Heart left ventricle (tissue), 16 donors: ENCODE measurements around the gene CAND2. TPM values are rescaled to one million over a fixed set of nuclear protein-coding genes. Genes with fewer than 3 reads are reported as not detected.

Source experiments
- ATAC-seq, 4 donors: fragments of 200-7000 bp; cut with Tn5 transposase; one replicate each; pipeline ENCODE4 v1.9.1; 2020 to 2022; ENCODE audit warnings: moderate library complexity in 4 of 4, mild to moderate bottlenecking in 3 of 4, moderate number of reproducible peaks in 1 of 4
- DNase-seq, 5 donors: peaks; one replicate each; pipeline ENCODE4 v3.0.0-alpha.2; 2020
- H3K27ac ChIP-seq, 12 donors: fragments of 200-600 bp; sonication (generic) in 4 of 12; one replicate each; pipeline versions ENCODE4 v1.5.0 to v1.8.0; 2016 to 2022; ENCODE audit warnings: mild to moderate bottlenecking in 2 of 12
- H3K27me3 ChIP-seq, 9 donors: fragments of 200-600 bp; sonication (generic) in 2 of 9; one replicate each; pipeline versions ENCODE4 v1.5.1 to v1.8.0; 2016 to 2022; ENCODE audit warnings: mild to moderate bottlenecking in 3 of 9
- H3K36me3 ChIP-seq, 9 donors: fragments of 200-600 bp; sonication (generic) in 2 of 9; one replicate each; pipeline versions ENCODE4 v1.5.0 to v1.8.0; 2018 to 2022; ENCODE audit warnings: mild to moderate bottlenecking in 2 of 9
- H3K4me1 ChIP-seq, 12 donors: fragments of 200-600 bp; sonication (generic) in 4 of 12; one replicate each; pipeline versions ENCODE4 v1.5.0 to v1.8.0; 2016 to 2022; ENCODE audit warnings: mild to moderate bottlenecking in 3 of 12
- H3K4me3 ChIP-seq, 12 donors: fragments of 200-600 bp; sonication (generic) in 4 of 12; one replicate each; pipeline versions ENCODE4 v1.5.0 to v1.8.0; 2017 to 2022; ENCODE audit warnings: mild to moderate bottlenecking in 9 of 12, moderate library complexity in 4 of 12
- H3K9me3 ChIP-seq, 12 donors: fragments of 200-600 bp; sonication (generic) in 4 of 12; one replicate each; pipeline versions ENCODE4 v1.5.0 to v1.8.0; 2016 to 2022; ENCODE audit warnings: mild to moderate bottlenecking in 1 of 12
- POLR2A ChIP-seq, 2 donors: fragments of 450-650 bp; IDR thresholded peaks; one replicate each; pipeline ENCODE4 v1.6.1; 2017; ENCODE audit warnings: antibody characterized with exemption in 2 of 2, mild to moderate bottlenecking in 2 of 2, moderate library complexity in 2 of 2
- WGBS, 4 donors: extraction: QIAGEN DNeasy Blood & Tissue Kit in 2 of 4; methylation state at CpG; one replicate each; pipeline versions ENCODE4 v1.1.5 to v1.1.7; 2013 to 2018; 5-methylcytosine and 5-hydroxymethylcytosine counted together
- intact Hi-C, 10 donors: fragments of 100-400 bp; cut with DNase I; formaldehyde crosslinking; loops; one replicate each; pipeline versions ENCODE4 v1.11.1 to v1.14.2; 2022
- polyA plus RNA-seq, 2 donors: library from polyadenylated mRNA; stranded (reverse); fragments of 200-250 nt; gene quantifications; one replicate each; pipeline ENCODE4 v1.2.3, GENCODE V29; 2013
- total RNA-seq, 9 donors: library from RNA; depleted of rRNA in 2 of 9; stranded (reverse); fragments of >200 nt in 2 of 9; fragmentation: NEBNext Ultra II Directional in 3 of 9; extraction: Animal tissue kit (Norgen Biotek cat#: 25700) in 3 of 9; gene quantifications; one replicate each; pipeline versions ENCODE4 v1.1.0 to v1.2.4, GENCODE V29; 2016 to 2023
- TF ChIP-seq, protein P1 (sequence below), 12 donors: fragments of 200-600 bp; sonication (generic) in 4 of 12; IDR thresholded peaks; one replicate each; pipeline versions ENCODE4 v1.5.0 to v1.8.0; 2018 to 2022; ENCODE audit warnings: antibody characterized with exemption in 12 of 12, mild to moderate bottlenecking in 5 of 12
- donor health status: ischemic (EF 13 %, LVEDD 7.1; RV severe dilation, severe dysfunction).
- donor health status: healthy with polysubstance abuse.
- donor health status: DM: no; HTN: yes; CAD: no.
- donor health status: DM: no; HTN: no; CAD: no.
- donor health status: ischemic (EF 25% LVEDD 6.9; RV normal size, moderate dysfunction).
- donor health status: ischemic (EF 25% LVEDD 5.7; RV mildly dilated, moderate dysfunction).
- donor health status: healthy.
- donor health status: DM: yes; HTN: yes; CAD: no.
- donor health status: ischemic (EF 35%, LVEDD 5.7; RV mildly dilated, moderate dysfunction).
- donor health status: nonischemic (EF 11% LVEDD 7.7; RV severe dilation, severe dysfunction).
- donor health status: DM: yes; HTN: yes; CAD: no.
- donor health status: PGD.
- donor health status: ischemic (EF 29% LVEDD 5.4; RV normal size, mild dysfunction).
- donor health status: nonischemic (EF 23%, LVEDD 6.1; RV moderate dilation, normal function).

Gene CAND2
- total and polyA plus RNA-seq, 11 donors: 11.7 to 87.5 (median 67.2) TPM

DNA sequence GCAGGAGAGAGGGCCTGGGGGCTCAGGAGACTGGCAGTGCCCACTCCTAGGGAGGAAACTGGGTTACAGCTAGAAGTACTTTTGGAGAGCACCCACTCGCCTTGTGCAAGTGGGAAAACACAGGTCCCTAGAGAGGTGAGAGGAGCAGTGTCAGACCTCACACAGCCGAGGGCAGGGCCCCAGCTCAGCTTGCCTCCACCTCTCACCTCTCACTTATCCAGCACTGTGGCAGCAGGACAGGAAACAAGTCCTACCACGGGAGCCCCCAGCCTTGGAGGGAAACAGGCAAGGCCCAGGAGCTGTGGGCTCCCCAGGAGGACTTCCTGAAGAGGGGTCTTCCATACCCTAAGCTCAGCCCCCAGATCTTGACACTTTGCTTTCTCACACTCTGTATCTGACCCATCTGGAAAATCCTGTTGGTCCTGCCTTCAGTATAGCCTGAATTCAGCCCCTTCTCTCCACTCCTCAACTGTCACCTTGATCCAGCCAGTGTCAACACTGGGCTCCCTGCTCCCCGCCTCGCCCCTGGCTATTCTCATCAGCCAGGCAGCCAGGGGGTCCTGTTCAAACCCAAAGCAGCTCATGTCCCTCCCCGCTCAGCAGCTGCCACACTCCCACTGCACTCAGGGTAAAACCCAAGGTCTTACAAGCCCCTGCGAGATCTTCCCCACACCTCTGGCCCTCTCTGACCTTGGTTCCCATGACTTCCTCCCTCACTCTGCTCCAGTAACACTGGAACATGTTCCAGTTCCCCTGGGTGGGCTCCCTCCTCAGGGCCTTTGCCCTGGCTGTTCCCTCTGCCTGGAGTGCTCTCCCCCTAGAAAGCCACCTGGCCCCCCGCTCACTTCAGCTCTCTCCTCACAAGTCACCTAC, 36.6 kb upstream of the CAND2 start:
- H3K4me1 ChIP-seq: peaks cover 0 to 19% (median 12%) of the 10 kb centered on the region in 12 donors
- TF ChIP-seq, protein P1, sequence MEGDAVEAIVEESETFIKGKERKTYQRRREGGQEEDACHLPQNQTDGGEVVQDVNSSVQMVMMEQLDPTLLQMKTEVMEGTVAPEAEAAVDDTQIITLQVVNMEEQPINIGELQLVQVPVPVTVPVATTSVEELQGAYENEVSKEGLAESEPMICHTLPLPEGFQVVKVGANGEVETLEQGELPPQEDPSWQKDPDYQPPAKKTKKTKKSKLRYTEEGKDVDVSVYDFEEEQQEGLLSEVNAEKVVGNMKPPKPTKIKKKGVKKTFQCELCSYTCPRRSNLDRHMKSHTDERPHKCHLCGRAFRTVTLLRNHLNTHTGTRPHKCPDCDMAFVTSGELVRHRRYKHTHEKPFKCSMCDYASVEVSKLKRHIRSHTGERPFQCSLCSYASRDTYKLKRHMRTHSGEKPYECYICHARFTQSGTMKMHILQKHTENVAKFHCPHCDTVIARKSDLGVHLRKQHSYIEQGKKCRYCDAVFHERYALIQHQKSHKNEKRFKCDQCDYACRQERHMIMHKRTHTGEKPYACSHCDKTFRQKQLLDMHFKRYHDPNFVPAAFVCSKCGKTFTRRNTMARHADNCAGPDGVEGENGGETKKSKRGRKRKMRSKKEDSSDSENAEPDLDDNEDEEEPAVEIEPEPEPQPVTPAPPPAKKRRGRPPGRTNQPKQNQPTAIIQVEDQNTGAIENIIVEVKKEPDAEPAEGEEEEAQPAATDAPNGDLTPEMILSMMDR (IDR thresholded peaks at IDR 0.05): no peak
- no peak for TF ChIP-seq POLR2A (IDR thresholded peaks at IDR 0.05)
- WGBS, 4 donors: 77 to 84% (median 81%) methylated on average over 6 to 8 of the region's 8 CpGs
- H3K27me3 ChIP-seq: no peaks in the 10 kb centered on the region
- no peaks in the 10 kb centered on the region for H3K9me3 ChIP-seq
- no peak for DNase-seq
- H3K36me3 ChIP-seq: no peaks in the 10 kb centered on the region
- no peak overlapping the region for H3K27ac ChIP-seq
- intact Hi-C loops: loop anchor here in 1 of 10 donors (10.0 kb wide), 1 partner anchor 45 kb away; no protein-coding TSS in a partner anchor
- H3K4me3 ChIP-seq: no peak overlapping the region
- ATAC-seq: no peak

DNA sequence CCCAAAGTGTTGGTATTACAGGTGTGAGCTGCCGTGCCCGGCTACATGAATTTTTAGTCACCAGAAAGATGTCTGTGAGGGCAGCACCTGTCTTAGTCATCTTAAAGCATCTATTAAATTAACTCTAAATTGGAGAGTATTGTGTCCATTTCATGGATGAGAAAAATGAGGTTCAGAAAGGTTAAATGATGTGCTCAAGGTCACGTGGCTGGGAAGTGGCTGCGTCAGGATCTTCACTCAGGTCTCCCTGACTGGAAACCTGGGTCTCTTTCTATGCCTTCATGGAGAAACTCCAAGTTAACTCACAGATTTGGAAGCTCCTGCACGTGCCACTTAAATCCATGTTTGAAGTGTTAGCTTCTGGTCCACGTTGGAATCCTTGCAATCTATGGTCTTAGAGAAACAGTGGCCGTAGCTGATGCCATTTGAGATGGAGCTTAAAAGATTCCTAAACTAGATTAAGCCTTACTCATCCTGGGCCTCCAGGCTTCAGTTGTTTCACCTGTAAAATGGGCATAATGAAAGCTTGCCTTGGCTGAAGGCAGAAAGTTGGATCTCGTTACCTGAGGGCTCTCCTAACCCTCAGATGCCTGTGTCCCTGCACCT, 32.2 kb upstream of the CAND2 start:
- 79 to 90% (median 86%) methylated on average over 8 of the region's 8 CpGs for WGBS, 4 donors
- no peaks in the 10 kb centered on the region for H3K27me3 ChIP-seq
- H3K4me1 ChIP-seq: peaks cover 0 to 7% (median 0%) of the 10 kb centered on the region in 12 donors
- ATAC-seq (no peak), DNase-seq (no peak)
- intact Hi-C loops: loop anchor here in 1 of 10 donors (10.0 kb wide), 1 partner anchor 49 kb away; no protein-coding TSS in a partner anchor
- H3K36me3 ChIP-seq: no peaks in the 10 kb centered on the region
- H3K9me3 ChIP-seq: no peaks in the 10 kb centered on the region
- H3K27ac ChIP-seq: no peak overlapping the region
- no peak for TF ChIP-seq POLR2A (IDR thresholded peaks at IDR 0.05)
- TF ChIP-seq, protein P1 (IDR thresholded peaks at IDR 0.05): no peak
- no peak overlapping the region for H3K4me3 ChIP-seq

DNA sequence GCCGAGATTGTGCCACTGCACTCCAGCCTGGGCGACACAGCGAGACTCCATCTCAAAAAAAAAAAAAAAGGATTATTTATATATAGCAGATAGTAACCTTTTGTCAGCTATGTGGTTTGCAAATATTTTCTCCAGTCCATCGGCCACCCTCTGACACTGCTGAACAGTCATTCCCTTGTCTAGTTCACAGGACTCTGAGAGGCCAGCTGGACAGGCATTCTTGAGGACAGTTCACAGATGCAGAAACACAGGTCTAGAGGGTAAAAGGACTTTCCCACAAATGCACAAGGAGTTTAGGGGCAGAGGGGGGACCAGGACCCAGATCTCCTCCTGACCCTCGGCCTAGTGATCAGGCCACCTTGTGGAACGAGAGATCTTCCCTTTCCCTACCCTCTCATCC, 29.9 kb upstream of the CAND2 start:
- intact Hi-C loops: loop anchor here in 1 of 10 donors (10.0 kb wide), 1 partner anchor 52 kb away; no protein-coding TSS in a partner anchor
- WGBS, 4 donors: 73 to 75% (median 74%) methylated on average over 5 to 6 of the region's 6 CpGs
- DNase-seq: no peak

More for the DNA sequence above, 29.9 kb upstream of the CAND2 start:
- no peaks in the 10 kb centered on the region for H3K36me3 ChIP-seq
- H3K4me3 ChIP-seq: no peak overlapping the region
- no peaks in the 10 kb centered on the region for H3K27me3 ChIP-seq
- peaks cover 0 to 7% (median 0%) of the 10 kb centered on the region in 12 donors for H3K4me1 ChIP-seq
- H3K9me3 ChIP-seq: no peaks in the 10 kb centered on the region
- H3K27ac ChIP-seq: no peak overlapping the region
- TF ChIP-seq POLR2A (IDR thresholded peaks at IDR 0.05): no peak
- TF ChIP-seq, protein P1 (IDR thresholded peaks at IDR 0.05): no peak
- ATAC-seq: no peak
